Upper lobe of right lung (tissue), 1 donor: Measurements from ENCODE around the gene OTUB2. TPM values are rescaled to one million over a fixed set of nuclear protein-coding genes. Genes with fewer than 3 reads are reported as not detected.

Experiments
- ATAC-seq: fragments of 200-7000 bp; cut with Tn5 transposase; one replicate; pipeline ENCODE4 v1.9.1; 2020; ENCODE audit warnings: mild to moderate bottlenecking, moderate library complexity
- DNase-seq: peaks from one replicate; pipeline ENCODE4 v3.0.0-alpha.2; 2020
- H3K27ac ChIP-seq: fragments of 200-600 bp; one replicate; pipeline ENCODE4 v1.8.0; 2022
- H3K27me3 ChIP-seq: fragments of 200-600 bp; one replicate; pipeline ENCODE4 v1.8.0; 2022; ENCODE audit warnings: mild to moderate bottlenecking
- H3K36me3 ChIP-seq: fragments of 200-600 bp; one replicate; pipeline ENCODE4 v1.8.0; 2022
- H3K4me1 ChIP-seq: fragments of 200-600 bp; one replicate; pipeline ENCODE4 v1.8.0; 2022
- H3K4me3 ChIP-seq: fragments of 200-600 bp; one replicate; pipeline ENCODE4 v1.8.0; 2022; ENCODE audit warnings: mild to moderate bottlenecking
- H3K9me3 ChIP-seq: fragments of 200-600 bp; one replicate; pipeline ENCODE4 v1.8.0; 2022
- intact Hi-C: fragments of 100-400 bp; cut with DNase I; formaldehyde crosslinking; loops from one replicate; pipeline ENCODE4 v1.11.0; 2022
- total RNA-seq: library from RNA; stranded (reverse); fragmentation: NEBNext Ultra II Directional; extraction: Animal tissue kit (Norgen Biotek cat#: 25700); gene quantifications from one replicate; pipeline ENCODE4 v1.2.1, GENCODE V29; 2021
- TF ChIP-seq, protein P1 (sequence below): fragments of 200-600 bp; IDR thresholded peaks from one replicate; pipeline ENCODE4 v1.8.0; 2022; ENCODE audit warnings: antibody characterized with exemption
- donor health status: DM: no; HTN: yes; CAD: no; lungs with severe emphysema.

OTUB2 gene
- total RNA-seq, 1 donor from 2014 or later: 1.0 TPM

DNA sequence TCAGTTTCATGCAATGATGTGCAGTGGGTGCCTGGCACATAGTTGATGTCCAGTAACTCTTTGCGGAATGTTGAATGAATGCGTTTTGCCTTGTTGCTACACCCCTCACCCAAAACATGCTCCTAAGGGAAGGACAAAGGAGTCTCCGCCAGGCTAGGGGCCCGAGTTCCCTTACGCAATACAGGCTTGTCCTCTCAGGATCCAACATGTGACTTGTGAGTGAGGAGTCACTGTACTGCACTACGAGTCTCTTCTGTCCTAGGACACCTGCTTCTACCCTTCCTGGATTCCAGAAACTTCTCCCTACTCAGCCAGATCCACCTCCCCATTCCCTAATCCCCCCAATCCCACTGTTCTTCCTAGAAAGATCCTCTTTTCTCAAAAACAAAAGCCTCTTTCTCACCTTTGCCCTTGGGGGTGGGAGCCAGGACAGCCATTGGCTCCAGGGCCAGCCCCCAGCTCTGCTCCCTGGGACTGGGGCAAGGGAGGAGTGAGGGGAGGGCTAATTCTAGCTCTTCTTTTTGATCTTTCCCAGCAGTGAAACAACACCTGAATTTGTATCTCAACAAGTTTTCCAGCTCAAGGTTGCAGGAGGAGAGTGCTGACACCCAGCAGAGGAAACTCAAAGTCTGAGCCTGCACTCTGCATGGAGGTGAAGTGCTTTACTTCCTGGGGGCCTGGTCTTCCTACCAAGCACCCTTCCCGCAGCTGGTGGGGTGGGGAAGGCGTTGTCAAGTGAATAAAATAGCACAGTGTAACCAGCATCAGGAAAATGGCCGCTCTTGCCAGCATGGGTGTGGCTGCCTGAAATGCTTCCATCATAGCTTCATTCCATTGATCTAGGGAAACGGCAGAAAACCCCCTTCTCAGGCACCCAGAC lies 3.4 kb upstream of the OTUB2 start:
- Histone ChIP-seq H3K27me3 (no peaks in the 10 kb centered on the region), H3K4me3 (no peak overlapping the region), H3K36me3 (no peaks in the 10 kb centered on the region), H3K27ac (no peak overlapping the region), H3K4me1 (peaks cover 10% of the 10 kb centered on the region), H3K9me3 (no peaks in the 10 kb centered on the region)
- TF ChIP-seq, protein P1, sequence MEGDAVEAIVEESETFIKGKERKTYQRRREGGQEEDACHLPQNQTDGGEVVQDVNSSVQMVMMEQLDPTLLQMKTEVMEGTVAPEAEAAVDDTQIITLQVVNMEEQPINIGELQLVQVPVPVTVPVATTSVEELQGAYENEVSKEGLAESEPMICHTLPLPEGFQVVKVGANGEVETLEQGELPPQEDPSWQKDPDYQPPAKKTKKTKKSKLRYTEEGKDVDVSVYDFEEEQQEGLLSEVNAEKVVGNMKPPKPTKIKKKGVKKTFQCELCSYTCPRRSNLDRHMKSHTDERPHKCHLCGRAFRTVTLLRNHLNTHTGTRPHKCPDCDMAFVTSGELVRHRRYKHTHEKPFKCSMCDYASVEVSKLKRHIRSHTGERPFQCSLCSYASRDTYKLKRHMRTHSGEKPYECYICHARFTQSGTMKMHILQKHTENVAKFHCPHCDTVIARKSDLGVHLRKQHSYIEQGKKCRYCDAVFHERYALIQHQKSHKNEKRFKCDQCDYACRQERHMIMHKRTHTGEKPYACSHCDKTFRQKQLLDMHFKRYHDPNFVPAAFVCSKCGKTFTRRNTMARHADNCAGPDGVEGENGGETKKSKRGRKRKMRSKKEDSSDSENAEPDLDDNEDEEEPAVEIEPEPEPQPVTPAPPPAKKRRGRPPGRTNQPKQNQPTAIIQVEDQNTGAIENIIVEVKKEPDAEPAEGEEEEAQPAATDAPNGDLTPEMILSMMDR: no peak
- no peak for DNase-seq
- ATAC-seq: no peak
- intact Hi-C loops: no loop called here

DNA sequence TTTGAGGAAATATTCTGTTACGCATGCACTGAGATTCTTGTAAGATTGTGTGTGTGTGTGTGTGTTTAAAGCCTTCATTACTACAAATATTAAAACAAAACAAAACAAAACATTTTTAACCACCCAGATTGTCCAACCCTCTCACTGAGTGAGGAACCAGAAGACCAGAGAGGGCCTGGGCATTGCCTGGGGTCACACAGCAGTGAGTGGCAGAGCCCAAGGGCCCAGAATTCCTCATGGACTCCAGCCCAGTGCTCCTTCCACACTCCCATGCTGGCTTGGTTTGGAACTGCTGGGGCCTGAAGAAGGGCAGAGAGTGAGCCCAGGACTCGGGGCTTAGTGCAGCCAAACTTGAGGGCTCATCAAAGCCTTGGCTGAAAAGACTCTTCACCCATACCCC lies 1.6 kb upstream of the OTUB2 start:
- Histone ChIP-seq H3K4me3 (no peak overlapping the region), H3K27me3 (no peaks in the 10 kb centered on the region), H3K9me3 (no peaks in the 10 kb centered on the region), H3K27ac (no peak overlapping the region), H3K4me1 (peaks cover 10% of the 10 kb centered on the region), H3K36me3 (no peaks in the 10 kb centered on the region)
- no peak for DNase-seq
- TF ChIP-seq, protein P1: no peak
- intact Hi-C loops: no loop called here
- no peak for ATAC-seq

DNA sequence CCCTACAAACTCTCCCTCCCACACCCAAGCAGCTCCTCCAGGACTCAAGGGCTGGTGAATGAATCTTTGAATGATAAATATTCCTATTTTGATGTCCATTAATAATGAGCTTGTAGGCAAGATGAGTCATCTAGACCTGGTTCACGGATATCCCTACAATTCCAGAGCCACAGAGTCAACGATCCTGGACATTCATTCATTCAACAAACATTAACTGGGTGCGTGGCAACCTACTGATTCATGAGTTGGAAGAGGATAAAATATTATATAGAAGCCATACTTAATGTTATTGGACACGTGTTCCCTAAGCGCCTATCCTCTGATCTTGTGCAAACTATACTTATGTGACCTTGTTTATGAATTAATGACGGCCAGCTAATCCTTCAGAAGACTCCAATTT lies 420 bp upstream of the OTUB2 start:
- H3K4me1 ChIP-seq: peaks cover 10% of the 10 kb centered on the region
- peak overlapping the region; percentile 68 for H3K4me3 ChIP-seq
- no peaks in the 10 kb centered on the region for H3K9me3 ChIP-seq
- intact Hi-C loops: no loop called here
- ATAC-seq: no peak
- no peaks in the 10 kb centered on the region for H3K36me3 ChIP-seq
- no peak overlapping the region for H3K27ac ChIP-seq
- DNase-seq: no peak
- TF ChIP-seq, protein P1: no peak
- H3K27me3 ChIP-seq: no peaks in the 10 kb centered on the region

DNA sequence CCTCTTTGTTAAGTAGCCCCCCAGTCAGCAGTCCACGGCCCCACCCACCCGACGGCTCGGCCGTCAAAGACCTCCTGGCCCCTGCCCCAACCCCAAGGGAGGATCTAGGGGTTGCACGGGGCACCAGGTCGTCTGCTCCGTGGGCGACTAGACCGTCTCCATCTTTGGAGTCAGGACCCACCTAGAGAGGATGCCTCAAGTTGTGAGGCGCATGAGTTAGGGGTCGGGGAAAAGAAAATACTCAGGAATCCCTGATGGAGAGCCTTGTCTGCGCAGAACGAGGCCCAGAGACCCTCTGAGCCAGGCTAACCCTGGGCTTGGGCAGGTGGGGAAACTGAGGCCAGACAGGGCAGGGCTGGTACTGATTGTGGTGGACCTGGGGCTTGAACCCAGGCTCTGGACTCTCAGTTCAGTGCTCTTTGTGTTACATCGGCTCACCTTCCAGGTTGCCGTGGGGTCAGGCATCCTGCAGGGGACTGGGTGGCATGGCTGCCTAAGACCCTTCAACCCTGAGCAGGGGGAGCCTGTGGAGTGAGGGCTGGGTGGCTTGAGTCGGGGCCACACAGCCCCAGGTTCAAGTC lies 839 bp downstream of the OTUB2 start:
- intact Hi-C loops: no loop called here
- H3K9me3 ChIP-seq: no peaks in the 10 kb centered on the region
- H3K4me1 ChIP-seq: peaks cover 10% of the 10 kb centered on the region
- ATAC-seq: no peak
- H3K27me3 ChIP-seq: no peaks in the 10 kb centered on the region
- H3K27ac ChIP-seq: peak overlapping the region; percentile 42
- TF ChIP-seq, protein P1: no peak
- H3K36me3 ChIP-seq: no peaks in the 10 kb centered on the region
- no peak for DNase-seq
- peak overlapping the region; percentile 68 for H3K4me3 ChIP-seq

DNA sequence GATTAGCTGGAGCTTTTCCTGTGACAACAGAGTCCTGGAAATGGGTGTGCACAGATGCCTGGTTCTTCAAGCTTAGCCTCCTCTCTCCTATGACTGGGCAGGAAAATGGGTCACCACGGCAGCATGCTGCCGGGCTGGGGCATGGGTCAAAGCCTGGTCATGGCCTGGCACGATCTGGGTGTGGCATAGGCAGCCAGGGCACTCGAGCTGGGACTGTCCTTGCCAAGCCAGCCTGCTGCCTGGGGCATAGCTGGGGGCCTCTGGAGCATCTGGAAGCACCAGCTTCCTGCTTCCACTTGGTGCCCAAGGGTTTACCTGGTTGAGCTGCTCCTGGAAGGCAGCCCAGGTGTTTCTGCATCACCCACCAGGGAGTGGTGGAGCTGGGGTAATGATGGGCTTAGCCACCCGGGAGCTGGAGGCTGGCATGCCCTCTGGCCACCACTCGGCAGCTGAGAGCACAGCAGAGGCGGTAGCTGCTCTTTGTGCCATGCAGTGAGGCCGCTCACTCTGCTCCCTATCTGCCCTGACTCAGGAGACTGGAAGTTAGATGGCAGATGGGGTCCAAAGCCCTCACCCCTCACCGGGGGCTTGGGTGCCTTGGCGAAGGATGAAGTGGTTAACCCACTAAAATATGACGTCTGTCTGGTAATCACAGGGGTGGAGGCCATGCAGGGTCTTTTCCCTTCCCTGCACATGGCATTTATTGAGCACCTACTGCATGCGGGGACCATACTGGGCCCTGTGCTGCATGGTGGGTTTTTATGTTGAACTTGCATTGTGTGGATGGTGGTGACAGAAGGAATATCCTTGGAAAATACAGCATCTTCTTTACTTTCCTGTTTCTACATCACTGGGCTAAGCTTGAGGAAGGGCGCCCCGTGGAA lies 1.7 kb downstream of the OTUB2 start:
- Histone ChIP-seq H3K4me3 (no peak overlapping the region), H3K4me1 (peaks cover 10% of the 10 kb centered on the region), H3K9me3 (no peaks in the 10 kb centered on the region), H3K27ac (no peak overlapping the region), H3K36me3 (no peaks in the 10 kb centered on the region), H3K27me3 (no peaks in the 10 kb centered on the region)
- DNase-seq: no peak
- peak; percentile 11 for ATAC-seq
- intact Hi-C loops: no loop called here
- TF ChIP-seq, protein P1: no peak
